ENCODE results near the gene HBM.
"Not testable (repeated sequence)": the region's sequence is repeated elsewhere in the genome, so short reads cannot be mapped to it uniquely, and the experiment has no call there.

The HBM gene

DNA sequence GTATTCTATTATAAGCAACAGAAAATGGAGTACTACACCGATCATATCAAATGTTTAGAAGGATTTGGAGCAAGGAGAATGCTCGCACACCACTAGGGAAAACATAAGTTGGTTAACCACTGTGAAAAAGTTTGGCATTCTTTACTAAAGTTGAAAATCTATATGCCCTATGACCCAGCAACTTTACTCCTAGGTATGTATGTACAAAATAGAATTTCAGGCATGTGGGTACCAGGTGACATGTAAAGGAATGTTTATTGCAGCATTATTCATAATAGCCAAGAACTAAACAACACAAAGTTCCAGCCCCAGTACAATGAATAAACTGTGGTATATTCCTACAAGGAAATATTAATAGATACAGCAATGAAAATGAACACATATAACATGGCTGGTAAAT is 19.1 kb upstream of the HBM start:
- no peak for DNase-seq (ENCODE audit: low spot score)

DNA sequence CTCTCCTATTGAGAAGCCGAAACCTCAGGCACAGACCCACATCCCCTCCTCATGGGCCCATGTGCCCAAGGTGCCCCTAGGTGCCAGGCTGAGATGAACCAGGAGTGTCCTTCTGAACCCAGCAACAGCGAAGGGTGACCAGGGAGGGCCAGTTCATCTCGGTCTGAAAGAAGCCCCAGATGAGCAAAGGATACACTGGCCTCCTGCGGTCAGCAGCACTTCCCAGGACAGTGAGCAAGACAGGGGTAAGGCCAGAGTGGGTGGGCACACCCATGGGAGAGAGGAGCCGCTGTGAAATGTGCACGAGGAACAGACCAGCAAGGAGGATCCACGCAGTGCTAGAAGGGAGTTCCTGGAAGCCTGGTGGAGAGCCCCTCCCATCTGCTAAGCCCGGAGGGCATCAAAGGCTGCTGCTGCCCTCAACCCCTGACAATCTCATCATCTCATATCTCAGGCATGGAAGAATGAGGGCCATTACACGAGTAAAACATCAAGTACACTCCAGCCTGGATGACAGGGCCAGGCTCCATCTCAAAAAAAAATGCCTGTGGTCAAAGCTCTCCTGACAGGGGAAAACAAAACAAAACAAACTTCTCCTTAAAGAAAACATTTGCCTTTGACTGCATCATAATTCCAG is 16.6 kb upstream of the HBM start:
- DNase-seq (ENCODE audit: low spot score), result no peak

DNA sequence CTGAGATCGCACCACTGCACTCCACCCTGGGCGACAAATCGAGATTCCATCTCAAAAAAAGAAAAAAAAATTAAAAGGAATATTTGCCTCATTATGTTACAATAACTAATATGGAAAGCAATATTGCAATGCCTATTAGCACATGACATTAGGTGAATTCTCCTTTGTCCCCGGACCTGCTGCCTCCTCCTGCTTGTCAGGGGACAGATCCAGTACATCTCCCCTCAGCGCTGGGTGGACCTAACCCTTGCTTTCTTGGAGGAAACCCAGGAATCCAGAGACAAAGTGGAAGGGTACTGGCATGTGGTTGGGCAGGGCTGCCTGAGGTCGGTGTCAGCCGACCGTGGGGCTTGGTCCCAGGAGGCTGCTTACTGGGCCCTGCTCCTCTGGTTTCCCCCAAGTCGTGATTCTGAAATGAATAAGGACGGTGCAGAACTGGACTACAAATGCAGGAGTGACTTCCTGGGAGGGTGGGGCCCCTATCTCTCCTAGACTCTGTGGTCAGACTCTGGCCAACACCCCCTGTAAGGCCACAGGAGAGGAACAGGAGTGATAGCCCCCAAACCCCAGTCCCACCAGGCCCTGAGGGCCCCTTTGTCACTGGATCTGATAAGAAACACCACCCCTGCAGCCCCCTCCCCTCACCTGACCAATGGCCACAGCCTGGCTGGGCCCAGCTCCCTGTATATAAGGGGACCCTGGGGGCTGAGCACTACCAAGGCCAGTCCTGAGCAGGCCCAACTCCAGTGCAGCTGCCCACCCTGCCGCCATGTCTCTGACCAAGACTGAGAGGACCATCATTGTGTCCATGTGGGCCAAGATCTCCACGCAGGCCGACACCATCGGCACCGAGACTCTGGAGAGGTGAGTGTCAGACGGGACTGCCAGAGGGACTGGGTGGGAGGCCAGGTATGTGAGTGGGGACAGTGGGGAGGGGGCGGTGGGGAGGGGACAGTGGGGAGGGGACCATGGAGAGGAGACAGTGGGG is 13.3 kb upstream of the HBM start, which contains the start of gene HBZ:
Gene HBZ (plus strand): TSS at position 504 of the 988 bp plus-strand sequence. CDS start 266 bp downstream, at position 770.
- no peak for DNase-seq (ENCODE audit: low spot score)

DNA sequence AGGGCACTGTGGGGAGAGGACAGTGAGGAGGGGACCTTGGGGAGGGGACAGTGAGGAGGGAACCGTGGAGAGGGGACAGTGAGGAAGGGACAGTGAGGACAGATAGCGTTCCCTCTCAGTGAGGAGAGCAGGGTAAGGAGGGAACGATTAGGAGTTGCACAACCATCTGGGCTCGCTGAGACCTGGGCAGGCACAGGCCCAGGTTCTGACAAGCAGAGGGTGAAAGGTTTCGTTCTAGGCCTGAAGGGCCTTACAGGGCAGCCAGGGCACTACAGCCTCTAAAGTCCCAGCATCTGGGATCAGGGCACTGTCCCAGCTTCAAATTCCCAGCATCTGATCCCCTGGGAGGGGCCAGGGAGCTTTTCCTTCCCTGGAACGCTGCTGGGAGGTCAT is 12.7 kb upstream of the HBM start:
- DNase-seq (ENCODE audit: low spot score), result not testable (repeated sequence)

DNA sequence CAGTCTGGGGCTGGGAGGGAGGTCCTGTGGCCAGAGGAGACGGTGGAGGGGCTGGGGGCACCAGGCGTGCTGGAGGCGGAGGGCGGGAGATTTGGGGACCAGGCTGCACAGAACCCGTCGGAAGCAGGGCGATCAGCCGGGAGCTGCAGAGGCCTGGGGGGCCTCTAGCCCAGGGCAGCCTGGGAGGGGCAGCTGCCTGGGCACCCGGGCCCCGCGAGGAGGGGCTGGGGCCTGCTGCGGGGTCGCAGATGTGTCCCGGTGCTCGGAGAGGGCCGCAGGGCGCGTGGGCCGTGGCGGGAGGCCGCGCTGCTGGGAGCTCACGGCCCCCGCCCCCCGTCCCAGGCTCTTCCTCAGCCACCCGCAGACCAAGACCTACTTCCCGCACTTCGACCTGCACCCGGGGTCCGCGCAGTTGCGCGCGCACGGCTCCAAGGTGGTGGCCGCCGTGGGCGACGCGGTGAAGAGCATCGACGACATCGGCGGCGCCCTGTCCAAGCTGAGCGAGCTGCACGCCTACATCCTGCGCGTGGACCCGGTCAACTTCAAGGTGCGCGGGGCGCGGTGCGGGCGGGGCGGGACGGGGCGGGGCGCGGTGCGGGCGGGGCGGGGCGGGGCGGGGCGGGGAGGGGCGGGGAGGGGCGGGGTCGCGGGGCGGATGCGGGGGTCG is 12.1 kb upstream of the HBM start:
- not testable (repeated sequence) for DNase-seq (ENCODE audit: low spot score)

DNA sequence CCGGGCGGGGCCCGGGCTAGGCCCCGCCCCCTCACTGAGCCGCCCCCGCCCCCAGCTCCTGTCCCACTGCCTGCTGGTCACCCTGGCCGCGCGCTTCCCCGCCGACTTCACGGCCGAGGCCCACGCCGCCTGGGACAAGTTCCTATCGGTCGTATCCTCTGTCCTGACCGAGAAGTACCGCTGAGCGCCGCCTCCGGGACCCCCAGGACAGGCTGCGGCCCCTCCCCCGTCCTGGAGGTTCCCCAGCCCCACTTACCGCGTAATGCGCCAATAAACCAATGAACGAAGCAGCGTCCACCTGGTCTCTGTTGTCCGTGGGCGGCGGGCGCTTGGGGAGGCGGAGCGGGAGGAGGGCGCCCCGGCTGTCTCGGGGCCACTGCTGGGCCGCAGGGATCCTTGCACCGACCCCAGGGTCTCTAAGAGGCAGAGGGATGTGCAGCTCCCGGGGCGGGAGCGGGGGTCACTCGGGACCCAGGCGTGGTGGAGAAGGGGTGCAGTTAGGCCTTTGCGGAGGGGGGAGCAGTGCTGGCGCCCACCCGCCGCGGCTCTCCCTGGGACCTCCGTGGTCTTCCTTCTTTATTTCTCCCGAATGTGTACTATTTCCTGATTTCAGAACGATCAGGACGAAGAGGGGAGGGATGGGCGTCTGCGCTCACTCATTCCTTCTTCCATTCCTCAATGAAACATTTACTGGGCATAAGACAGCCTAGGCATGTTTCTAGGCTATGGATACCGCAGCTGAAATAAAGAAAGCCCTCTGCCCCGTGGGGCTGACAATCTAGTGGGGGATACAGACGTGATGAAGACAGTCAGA is 11.4 kb upstream of the HBM start:
- DNase-seq (ENCODE audit: low spot score), result no peak

DNA sequence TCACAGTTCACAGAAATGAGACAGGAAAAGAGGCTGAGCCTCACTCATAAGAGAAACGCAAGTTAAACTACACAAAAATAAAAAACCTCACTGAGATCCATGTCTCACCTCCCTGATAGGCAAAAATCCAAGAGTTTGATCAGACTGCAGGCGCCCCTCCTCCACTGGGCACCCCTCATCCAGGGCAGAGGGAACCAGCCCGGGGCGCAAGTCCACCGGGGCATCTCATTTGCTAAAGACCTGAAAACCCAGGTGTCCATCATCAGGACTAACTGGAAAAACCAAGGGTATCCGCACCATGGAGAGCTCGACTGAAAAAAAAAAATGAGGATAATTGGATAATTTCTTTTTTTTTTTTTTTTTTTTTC is 10.8 kb upstream of the HBM start:
- no peak for DNase-seq (ENCODE audit: low spot score)

DNA sequence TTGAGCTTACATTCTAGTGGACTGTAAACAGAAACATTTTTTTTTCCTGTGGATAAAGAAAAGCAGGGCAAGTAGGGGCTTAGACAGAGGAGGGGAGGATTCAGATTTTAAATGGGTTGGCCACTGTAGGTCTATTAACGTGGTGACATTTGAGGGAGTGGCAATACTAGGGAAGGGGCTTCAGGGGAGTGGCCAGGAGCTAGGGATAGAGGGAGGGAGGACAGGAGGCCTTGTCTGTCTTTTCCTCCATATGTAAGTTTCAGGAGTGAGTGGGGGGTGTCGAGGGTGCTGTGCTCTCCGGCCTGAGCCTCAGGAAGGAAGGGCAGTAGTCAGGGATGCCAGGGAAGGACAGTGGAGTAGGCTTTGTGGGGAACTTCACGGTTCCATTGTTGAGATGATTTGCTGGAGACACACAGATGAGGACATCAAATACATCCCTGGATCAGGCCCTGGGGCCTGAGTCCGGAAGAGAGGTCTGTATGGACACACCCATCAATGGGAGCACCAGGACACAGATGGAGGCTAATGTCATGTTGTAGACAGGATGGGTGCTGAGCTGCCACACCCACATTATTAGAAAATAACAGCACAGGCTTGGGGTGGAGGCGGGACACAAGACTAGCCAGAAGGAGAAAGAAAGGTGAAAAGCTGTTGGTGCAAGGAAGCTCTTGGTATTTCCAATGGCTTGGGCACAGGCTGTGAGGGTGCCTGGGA is 6.5 kb upstream of the HBM start:
- DNase-seq (ENCODE audit: low spot score), result no peak

DNA sequence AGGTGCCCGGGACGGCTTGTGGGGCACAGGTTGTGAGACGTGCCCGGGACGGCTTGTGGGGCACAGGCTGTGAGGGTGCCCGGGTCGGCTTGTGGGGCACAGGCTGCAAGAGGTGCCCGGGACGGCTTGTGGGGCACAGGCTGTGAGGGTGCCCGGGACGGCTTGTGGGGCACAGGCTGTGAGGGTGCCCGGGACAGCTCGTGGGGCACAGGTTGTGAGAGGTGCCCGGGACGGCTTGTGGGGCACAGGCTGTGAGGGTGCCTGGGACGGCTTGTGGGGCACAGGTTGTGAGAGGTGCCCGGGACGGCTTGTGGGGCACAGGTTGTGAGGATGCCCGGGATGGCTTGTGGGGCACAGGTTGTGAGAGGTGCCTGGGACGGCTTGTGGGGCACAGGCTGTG is 5.5 kb upstream of the HBM start:
- not testable (repeated sequence) for DNase-seq (ENCODE audit: low spot score)

DNA sequence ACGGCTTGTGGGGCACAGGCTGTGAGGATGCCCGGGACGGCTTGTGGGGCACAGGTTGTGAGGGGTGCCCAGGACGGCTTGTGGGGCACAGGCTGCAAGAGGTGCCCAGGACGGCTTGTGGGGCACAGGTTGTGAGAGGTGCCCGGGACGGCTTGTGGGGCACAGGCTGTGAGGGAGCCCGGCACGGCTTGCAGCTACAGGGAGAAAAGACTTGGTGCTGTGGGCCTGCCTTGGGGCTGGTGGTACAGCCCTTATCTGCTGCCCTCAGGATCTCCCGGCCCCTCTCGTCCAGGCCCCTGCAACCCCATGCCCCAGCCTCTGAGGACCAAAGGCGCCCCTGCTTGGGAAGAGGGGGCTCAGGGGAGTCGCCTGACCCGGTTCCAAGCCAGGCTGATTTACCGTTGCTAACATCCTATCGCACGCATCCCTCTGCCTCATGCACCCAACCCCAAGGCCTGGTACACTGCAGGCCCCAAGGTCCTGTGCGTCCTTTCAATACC is 5.0 kb upstream of the HBM start:
- no peak for DNase-seq (ENCODE audit: low spot score)

DNA sequence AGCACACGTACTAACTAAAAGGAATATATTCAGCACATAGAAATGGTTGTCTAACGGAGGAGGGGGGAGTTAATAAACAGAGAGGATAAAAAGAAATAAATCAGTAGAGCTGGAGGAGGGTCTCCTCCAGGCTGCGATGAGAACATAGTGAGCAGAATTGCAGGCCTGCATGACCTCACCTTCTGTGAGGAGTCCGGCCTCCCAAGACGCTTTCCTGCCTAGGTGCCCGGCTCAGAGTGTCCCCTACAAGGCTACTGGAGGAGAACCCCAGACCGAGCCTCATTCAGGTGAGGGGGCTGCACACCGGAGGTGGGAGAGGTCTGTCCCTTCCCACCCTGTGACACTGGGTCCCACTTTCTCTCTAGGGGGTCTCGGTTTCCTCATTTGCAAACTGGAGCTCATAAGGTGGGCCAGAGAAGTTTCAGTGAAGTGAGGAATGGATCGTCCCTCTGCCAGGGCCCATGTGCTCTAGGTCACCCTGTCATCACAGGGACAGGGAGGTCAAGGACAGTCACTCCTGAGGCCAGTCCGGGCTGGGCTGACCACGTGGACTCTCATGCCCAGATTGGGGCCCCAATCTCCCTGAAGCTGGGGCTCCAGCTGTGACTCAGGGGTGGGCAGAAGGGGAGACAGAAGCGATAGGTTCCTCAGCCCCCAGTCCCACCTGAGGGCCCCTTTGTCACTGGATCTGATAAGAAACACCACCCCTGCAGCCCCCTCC is 3.3 kb upstream of the HBM start:
- DNase-seq (ENCODE audit: low spot score), result no peak

DNA sequence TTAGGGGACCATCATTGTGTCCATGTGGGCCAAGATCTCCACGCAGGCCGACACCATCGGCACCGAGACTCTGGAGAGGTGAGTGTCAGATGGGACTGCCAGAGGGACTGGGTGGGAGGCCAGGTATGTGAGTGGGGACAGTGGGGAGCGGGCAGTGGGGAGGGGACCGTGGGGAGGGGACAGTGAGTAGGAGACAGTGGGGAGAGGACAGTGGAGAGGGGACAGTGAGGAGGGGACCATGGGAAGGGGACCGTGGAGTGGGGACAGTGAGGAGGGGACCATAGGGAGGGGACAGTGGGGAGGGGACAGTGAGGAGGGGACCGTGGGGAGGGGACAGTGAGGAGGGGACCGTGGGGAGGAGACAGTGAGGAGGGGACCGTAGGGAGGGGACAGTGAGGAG is 2.6 kb upstream of the HBM start:
- not testable (repeated sequence) for DNase-seq (ENCODE audit: low spot score)

DNA sequence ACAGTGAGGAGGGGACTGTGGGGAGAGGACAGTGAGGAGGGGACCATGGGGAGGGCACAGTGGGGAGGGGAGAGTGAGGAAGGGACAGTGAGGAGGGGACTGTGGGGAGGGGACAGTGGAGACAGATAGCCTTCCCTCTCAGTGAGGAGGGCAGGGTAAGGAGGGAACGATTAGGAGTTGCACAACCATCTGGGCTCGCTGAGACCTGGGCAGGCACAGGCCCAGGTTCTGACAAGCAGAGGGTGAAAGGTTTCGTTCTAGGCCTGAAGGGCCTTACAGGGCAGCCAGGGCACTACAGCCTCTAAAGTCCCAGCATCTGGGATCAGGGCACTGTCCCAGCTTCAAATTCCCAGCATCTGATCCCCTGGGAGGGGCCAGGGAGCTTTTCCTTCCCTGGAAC is 2.1 kb upstream of the HBM start:
- DNase-seq (ENCODE audit: low spot score), result not testable (repeated sequence)

DNA sequence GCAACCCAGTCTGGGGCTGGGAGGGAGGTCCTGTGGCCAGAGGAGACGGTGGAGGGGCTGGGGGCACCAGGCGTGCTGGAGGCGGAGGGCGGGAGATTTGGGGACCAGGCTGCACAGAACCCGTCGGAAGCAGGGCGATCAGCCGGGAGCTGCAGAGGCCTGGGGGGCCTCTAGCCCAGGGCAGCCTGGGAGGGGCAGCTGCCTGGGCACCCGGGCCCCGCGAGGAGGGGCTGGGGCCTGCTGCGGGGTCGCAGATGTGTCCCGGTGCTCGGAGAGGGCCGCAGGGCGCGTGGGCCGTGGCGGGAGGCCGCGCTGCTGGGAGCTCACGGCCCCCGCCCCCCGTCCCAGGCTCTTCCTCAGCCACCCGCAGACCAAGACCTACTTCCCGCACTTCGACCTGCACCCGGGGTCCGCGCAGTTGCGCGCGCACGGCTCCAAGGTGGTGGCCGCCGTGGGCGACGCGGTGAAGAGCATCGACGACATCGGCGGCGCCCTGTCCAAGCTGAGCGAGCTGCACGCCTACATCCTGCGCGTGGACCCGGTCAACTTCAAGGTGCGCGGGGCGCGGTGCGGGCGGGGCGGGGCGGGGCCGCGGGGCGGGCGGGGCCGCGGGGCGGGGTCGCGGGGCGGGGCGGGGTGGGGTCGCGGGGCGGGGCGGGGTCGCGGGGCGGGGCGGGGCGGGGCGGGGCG is 1.5 kb upstream of the HBM start:
- DNase-seq (ENCODE audit: low spot score), result not testable (repeated sequence)

DNA sequence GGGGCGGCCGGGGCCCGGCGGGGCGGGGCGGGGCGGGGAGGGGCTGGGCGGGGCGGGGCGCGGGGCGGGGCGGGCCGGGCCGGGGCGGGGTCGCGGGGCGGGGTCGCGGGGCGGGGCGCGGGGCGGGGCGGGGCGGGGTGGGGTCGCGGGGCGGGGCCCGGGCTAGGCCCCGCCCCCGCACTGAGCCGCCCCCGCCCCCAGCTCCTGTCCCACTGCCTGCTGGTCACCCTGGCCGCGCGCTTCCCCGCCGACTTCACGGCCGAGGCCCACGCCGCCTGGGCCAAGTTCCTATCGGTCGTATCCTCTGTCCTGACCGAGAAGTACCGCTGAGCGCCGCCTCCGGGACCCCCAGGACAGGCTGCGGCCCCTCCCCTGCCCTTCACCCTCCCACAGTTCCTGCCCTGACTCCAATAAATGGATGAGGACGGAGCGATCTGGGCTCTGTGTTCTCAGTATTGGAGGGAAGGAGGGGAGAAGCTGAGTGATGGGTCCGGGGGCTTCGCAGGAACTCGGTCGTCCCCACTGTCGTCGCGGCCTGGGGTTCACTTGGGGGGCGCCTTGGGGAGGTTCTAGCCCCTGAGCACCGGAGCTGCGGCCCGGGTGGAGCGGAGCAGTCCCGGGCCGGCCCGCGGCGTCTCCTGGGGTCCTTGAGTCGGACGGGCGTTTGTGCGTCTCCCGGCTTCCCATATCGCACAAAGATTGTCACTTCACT is 795 bp upstream of the HBM start:
- no peak for DNase-seq (ENCODE audit: low spot score)

DNA sequence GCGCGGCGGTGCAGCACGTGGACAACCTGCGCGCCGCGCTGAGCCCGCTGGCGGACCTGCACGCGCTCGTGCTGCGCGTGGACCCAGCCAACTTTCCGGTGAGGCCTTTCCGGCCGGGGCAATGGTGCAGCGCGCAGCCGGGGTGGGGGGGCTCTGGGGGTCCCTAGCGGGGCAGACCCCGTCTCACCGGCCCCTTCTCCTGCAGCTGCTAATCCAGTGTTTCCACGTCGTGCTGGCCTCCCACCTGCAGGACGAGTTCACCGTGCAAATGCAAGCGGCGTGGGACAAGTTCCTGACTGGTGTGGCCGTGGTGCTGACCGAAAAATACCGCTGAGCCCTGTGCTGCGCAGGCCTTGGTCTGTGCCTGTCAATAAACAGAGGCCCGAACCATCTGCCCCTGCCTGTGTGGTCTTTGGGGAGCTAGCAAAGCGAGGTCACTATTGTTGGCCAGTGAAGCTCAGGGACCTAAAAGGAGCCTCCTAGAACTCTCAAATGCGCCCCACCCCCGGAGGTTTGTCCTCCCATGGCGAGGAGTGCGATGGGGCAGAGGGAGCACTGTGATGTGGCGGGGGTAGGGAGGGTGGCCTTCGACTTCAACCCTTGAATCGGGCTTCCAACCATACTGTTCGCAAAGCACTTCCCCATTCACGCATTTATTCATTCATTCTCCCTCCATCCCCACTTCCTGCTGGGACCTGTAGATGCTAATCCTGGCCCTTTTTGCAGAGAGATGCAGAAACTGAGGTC is 770 bp downstream of the HBM start:
- DNase-seq (ENCODE audit: low spot score), result no peak

DNA sequence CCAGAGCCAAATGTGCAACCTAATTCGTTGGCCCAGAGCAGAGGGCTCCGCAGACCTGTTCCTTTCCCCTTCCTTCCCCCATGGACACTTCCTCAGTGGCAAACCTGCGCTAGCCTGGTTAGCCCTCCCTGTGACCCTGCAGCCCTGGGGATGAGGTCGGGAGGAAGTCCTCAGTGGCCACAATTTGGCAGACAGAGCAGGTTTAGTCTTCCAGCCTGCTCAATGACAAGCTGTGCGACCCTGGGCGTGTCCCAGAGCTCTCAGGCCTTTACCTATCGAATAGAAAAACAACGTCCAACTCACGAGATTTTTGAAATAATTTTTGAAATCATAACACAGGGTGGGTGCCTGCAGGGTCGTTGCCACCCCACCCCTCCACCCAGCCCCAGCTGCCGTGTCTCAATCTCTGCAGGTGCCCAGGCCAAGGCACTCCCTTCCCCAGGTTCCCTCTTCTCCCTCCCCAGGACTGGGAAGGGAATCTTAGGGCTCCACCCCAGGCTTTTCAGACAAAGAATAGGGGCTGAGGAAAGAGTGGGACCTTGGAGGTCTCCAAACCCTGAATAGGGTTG is 1.4 kb downstream of the HBM start:
- no peak for DNase-seq (ENCODE audit: low spot score)

DNA sequence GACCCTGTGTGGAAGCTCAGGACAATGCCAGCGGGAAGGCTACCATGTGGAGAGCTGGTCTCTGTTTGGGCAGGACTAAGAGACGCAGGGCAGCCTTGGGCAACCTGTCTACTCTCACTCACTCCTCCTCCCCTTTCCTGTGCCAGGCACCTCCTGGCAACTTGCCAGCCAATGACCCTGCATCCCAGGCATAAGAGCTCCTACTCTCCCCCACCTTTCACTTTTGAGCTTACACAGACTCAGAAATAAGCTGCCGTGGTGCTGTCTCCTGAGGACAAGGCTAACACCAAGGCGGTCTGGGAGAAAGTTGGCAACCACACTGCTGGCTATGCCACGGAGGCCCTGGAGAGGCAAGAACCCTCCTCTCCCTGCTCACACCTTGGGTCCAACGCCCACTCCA is 2.6 kb downstream of the HBM start:
- no peak for DNase-seq (ENCODE audit: low spot score)

Data from Ammon's horn (tissue), 1 donor.